ENCODE data around the gene LARP1.
"Not testable (repeated sequence)": the region's sequence is repeated elsewhere in the genome, so short reads cannot be mapped to it uniquely, and the experiment has no call there.

DNA sequence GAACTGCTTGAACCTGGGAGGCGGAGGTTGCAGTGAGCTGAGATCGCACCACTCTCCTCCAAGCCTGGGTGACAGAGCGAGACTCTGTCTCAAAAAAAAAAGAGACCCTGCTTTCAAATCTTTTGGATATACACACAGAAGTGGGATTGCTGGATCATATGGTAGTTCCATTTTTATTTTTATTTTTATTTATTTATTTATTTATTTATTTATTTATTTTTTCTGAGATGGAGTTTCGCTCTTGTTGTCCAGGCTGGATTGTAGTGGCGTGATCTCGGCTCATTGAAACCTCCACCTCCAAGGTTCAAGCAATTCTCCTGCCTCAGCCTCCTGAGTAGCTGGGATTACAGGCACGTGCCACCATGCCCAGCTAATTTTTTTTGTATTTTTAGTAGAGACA lies 19.8 kb upstream of the LARP1 start:
- TF ChIP-seq, protein P1, sequence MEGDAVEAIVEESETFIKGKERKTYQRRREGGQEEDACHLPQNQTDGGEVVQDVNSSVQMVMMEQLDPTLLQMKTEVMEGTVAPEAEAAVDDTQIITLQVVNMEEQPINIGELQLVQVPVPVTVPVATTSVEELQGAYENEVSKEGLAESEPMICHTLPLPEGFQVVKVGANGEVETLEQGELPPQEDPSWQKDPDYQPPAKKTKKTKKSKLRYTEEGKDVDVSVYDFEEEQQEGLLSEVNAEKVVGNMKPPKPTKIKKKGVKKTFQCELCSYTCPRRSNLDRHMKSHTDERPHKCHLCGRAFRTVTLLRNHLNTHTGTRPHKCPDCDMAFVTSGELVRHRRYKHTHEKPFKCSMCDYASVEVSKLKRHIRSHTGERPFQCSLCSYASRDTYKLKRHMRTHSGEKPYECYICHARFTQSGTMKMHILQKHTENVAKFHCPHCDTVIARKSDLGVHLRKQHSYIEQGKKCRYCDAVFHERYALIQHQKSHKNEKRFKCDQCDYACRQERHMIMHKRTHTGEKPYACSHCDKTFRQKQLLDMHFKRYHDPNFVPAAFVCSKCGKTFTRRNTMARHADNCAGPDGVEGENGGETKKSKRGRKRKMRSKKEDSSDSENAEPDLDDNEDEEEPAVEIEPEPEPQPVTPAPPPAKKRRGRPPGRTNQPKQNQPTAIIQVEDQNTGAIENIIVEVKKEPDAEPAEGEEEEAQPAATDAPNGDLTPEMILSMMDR (IDR thresholded peaks at IDR 0.05; ENCODE audit: insufficient read depth, low read length, poor library complexity, severe bottlenecking): not testable (repeated sequence)
- not testable (repeated sequence) for TF ChIP-seq EZH2phosphoT487 (conservative IDR thresholded peaks at IDR 0.05; ENCODE audit: low read length)
